HepG2 (cell line): ENCODE measurements around the gene HMCN2. TPM values are rescaled to one million over a fixed set of nuclear protein-coding genes. Genes with fewer than 3 reads are reported as not detected.

ENCODE experiments used
- ATAC-seq: fragments of 200-7000 bp; cut with Tn5 transposase; 3 replicates; pipeline ENCODE4 v1.9.1; 2020; ENCODE audit warnings: mild to moderate bottlenecking, moderate library complexity
- BruUV-seq: library from RNA; stranded (reverse); fragments of 400-500 nt; replicated peaks from 2 replicates; lab custom pipeline; 2021; lab: Mats Ljungman, UMichigan
- CTCF ChIA-PET: fragments of 300-600 bp; formaldehyde crosslinking; extraction: SDS; loops from one replicate; lab custom pipeline; 2021; ENCODE audit warnings: low total read pairs, inconsistent platforms, low intra/inter-chr PET ratio; lab: Yijun Ruan, JAX
- POLR2A ChIA-PET: fragments of 350-600 bp; sonication (Branson Sonifier 250); formaldehyde crosslinking; loops from one replicate; lab custom pipeline; 2020; ENCODE audit warnings: antibody characterized with exemption, inconsistent platforms; lab: Yijun Ruan, JAX
- DNase-seq: peaks from one replicate; pipeline ENCODE4 v3.0.0-alpha.2; 2015; ENCODE audit warnings: low spot score
- FAIRE-seq: peaks from 3 replicates; lab custom pipeline; 2011; peaks lifted over from hg19 to GRCh38; lab: Jason Lieb, UNC
- H2AFZ ChIP-seq: one replicate; pipeline ENCODE4 v1.6.1; 2011; ENCODE audit warnings: low read length, inconsistent platforms
- H3K27ac ChIP-seq: fragments of 300-600 bp; 3 replicates; pipeline ENCODE4 v1.8.0; 2011; ENCODE audit warnings: mixed run types, mild to moderate bottlenecking, mixed read lengths, low read length, inconsistent platforms; ENCODE audit not compliant: insufficient read depth; ENCODE audit errors: extremely low read length
- H3K27me3 ChIP-seq, 2 experiments: fragments of 200-600 bp in 1 of 2; 2 replicates in 1 of 2; 3 replicates in 1 of 2; pipeline versions ENCODE4 v1.6.0 to v1.8.0; 2011; ENCODE audit warnings: low read length in 2 of 2, mild to moderate bottlenecking in 2 of 2, moderate library complexity in 2 of 2, inconsistent platforms in 1 of 2; ENCODE audit not compliant: insufficient read depth in 2 of 2, control insufficient read depth in 1 of 2
- H3K36me3 ChIP-seq, 2 experiments: fragments of 200-600 bp in 1 of 2; replicated peaks in 1 of 2; 2 replicates in 1 of 2; 3 replicates in 1 of 2; pipeline versions ENCODE4 v1.5.1 to v1.8.0; 2011; ENCODE audit warnings: low read length in 2 of 2, inconsistent platforms in 1 of 2; ENCODE audit not compliant: insufficient read depth in 2 of 2, control insufficient read depth in 1 of 2
- H3K4me1 ChIP-seq: 2 replicates; pipeline ENCODE4 v1.5.1; 2012; ENCODE audit warnings: low read length, inconsistent platforms; ENCODE audit not compliant: insufficient read depth
- H3K4me2 ChIP-seq: 2 replicates; pipeline ENCODE4 v1.6.0; 2011; ENCODE audit warnings: low read depth, low read length, inconsistent platforms
- H3K4me3 ChIP-seq, 3 experiments: fragments of 200-600 bp in 1 of 3; sonication (generic), shearing (Covaris generic) in 1 of 3; replicated peaks in 1 of 3; 2 replicates each; pipeline ENCODE4 v1.5.1; 2011 to 2016; ENCODE audit warnings: low read length in 3 of 3, inconsistent platforms in 2 of 3, low read depth in 2 of 3, mild to moderate bottlenecking in 2 of 3, control low read depth in 1 of 3, mixed read lengths in 1 of 3; ENCODE audit not compliant: insufficient read depth in 1 of 3
- H3K79me2 ChIP-seq: one replicate; pipeline ENCODE4 v1.6.1; 2011; ENCODE audit warnings: low read length, inconsistent platforms; ENCODE audit not compliant: insufficient read depth
- H3K9ac ChIP-seq: 2 replicates; pipeline ENCODE4 v1.6.0; 2011; ENCODE audit warnings: mild to moderate bottlenecking, low read depth, low read length, inconsistent platforms; ENCODE audit not compliant: insufficient read depth
- H3K9me3 ChIP-seq: 2 replicates; pipeline ENCODE4 v1.5.1; 2012; ENCODE audit warnings: mild to moderate bottlenecking, low read length
- H4K20me1 ChIP-seq: 2 replicates; pipeline ENCODE4 v1.6.0; 2011; ENCODE audit warnings: inconsistent platforms, mild to moderate bottlenecking, low read length, moderate library complexity; ENCODE audit not compliant: insufficient read depth
- ATRX ChIP-seq: sonication (generic); formaldehyde crosslinking; IDR thresholded peaks from 2 replicates; pipeline ENCODE4 v1.4.0; 2020; ENCODE audit warnings: missing genetic modification reagents, borderline replicate concordance
- CBX5 ChIP-seq: sonication (generic); formaldehyde crosslinking; IDR thresholded peaks from 2 replicates; pipeline ENCODE4 v1.4.0; 2020; ENCODE audit warnings: missing genetic modification reagents, borderline replicate concordance
- FOSL1 ChIP-seq: sonication (generic); formaldehyde crosslinking; IDR thresholded peaks from 2 replicates; pipeline ENCODE4 v1.9.0; 2021; ENCODE audit warnings: missing genetic modification reagents, borderline replicate concordance
- FOXJ3 ChIP-seq: sonication (generic); formaldehyde crosslinking; IDR thresholded peaks from 2 replicates; pipeline ENCODE4 v1.4.0; 2020; ENCODE audit warnings: missing genetic modification reagents, mild to moderate bottlenecking, borderline replicate concordance
- HNF1B ChIP-seq: sonication (generic); formaldehyde crosslinking; IDR thresholded peaks from 2 replicates; pipeline ENCODE4 v1.5.1; 2020; ENCODE audit warnings: mild to moderate bottlenecking, moderate library complexity, missing genetic modification reagents
- KDM4B ChIP-seq: sonication (generic); formaldehyde crosslinking; IDR thresholded peaks from 2 replicates; pipeline ENCODE4 v1.4.0; 2020; ENCODE audit warnings: missing genetic modification reagents
- LRRFIP1 ChIP-seq: sonication (generic); formaldehyde crosslinking; conservative IDR thresholded peaks from 2 replicates; pipeline ENCODE4 v1.4.0; 2020; ENCODE audit warnings: missing genetic modification reagents
- RAD21 ChIP-seq: fragments of 450-650 bp; formaldehyde crosslinking; IDR thresholded peaks from 2 replicates; pipeline ENCODE4 v1.5.0; 2020; ENCODE audit warnings: mild to moderate bottlenecking
- ZNF468 ChIP-seq: sonication (generic); formaldehyde crosslinking; IDR thresholded peaks from 2 replicates; pipeline ENCODE4 v1.8.0; 2022; ENCODE audit warnings: mild to moderate bottlenecking, moderate library complexity, missing genetic modification reagents
- ZNF720 ChIP-seq: sonication (generic); formaldehyde crosslinking; IDR thresholded peaks from 2 replicates; pipeline ENCODE4 v1.4.0; 2020; ENCODE audit warnings: missing genetic modification reagents
- ZSCAN22 ChIP-seq: sonication (generic); formaldehyde crosslinking; IDR thresholded peaks from 2 replicates; pipeline ENCODE4 v1.4.0; 2020; ENCODE audit warnings: mild to moderate bottlenecking, missing genetic modification reagents
- WGBS: methylation state at CpG from one replicate; pipeline ENCODE4 v1.1.6; 2017; ENCODE audit warnings: low lambda C conversion rate; 5-methylcytosine and 5-hydroxymethylcytosine counted together
- in situ Hi-C: cut with HindIII; loops from 2 replicates; pipeline ENCODE4 v1.10.0; 2017; ENCODE audit warnings: low pct_unique_long_range_greater_than_20kb; ENCODE audit not compliant: extremely low pct_ligation_motif_present
- intact Hi-C: fragments of 100-400 bp; cut with micrococcal nuclease; formaldehyde crosslinking; loops from one replicate; pipeline ENCODE4 v1.10.0; 2022; ENCODE audit not compliant: unreplicated experiment
- polyA plus RNA-seq, 8 experiments: library from polyadenylated mRNA; depleted of rRNA in 3 of 8; stranded (reverse) in 7 of 8; unstranded in 1 of 8; fragments of >200 nt; fragmentation: Illumina TruSeq in 4 of 8; extraction: Trizol in 4 of 8; gene quantifications; 2 replicates each; pipeline versions ENCODE4 v1.2.1 to v1.2.3, GENCODE V29; 2011 to 2016; ENCODE audit warnings: low read depth in 4 of 8, missing spikeins in 1 of 8, mixed read lengths in 1 of 8; ENCODE audit not compliant: insufficient read depth in 1 of 8
- total RNA-seq, 5 experiments: library from RNA; depleted of rRNA; stranded (reverse); fragments of >200 nt; fragmentation: Illumina TruSeq; extraction: Trizol; gene quantifications; 2 replicates each; pipeline ENCODE4 v1.2.3, GENCODE V29; 2016; ENCODE audit warnings: low read depth in 1 of 5
- TF ChIP-seq, protein P1 (sequence below): sonication (generic); formaldehyde crosslinking; IDR thresholded peaks from 2 replicates; pipeline ENCODE4 v1.8.1; 2023; ENCODE audit warnings: mild to moderate bottlenecking, missing genetic modification reagents

Gene HMCN2
- total and polyA plus RNA-seq, 2 of the 13 experiments (the other 11 are each of a cell fraction or from before 2014, with no cell fraction given), result 0.09 TPM; not detected in 1

- TF ChIP-seq KDM4B (CRISPR knock-in tag) (no peak), CBX5 (no peak), FOXJ3 (CRISPR knock-in tag) (no peak), FOSL1 (CRISPR knock-in tag) (no peak), ZSCAN22 (CRISPR knock-in tag) (no peak), RAD21 (CRISPR knock-in tag) (no peak), LRRFIP1 (CRISPR knock-in tag) (no peak), ZNF468 (CRISPR knock-in tag) (no peak), HNF1B (CRISPR knock-in tag) (no peak), ATRX (CRISPR knock-in tag) (no peak), ZNF720 (no peak)
- TF ChIP-seq, protein P1, sequence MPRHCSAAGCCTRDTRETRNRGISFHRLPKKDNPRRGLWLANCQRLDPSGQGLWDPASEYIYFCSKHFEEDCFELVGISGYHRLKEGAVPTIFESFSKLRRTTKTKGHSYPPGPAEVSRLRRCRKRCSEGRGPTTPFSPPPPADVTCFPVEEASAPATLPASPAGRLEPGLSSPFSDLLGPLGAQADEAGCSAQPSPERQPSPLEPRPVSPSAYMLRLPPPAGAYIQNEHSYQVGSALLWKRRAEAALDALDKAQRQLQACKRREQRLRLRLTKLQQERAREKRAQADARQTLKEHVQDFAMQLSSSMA (CRISPR knock-in tag), result no peak
- Histone ChIP-seq H4K20me1 (no peaks in the 10 kb centered on the region), H2AFZ (no peak overlapping the region), H3K27me3 (peaks cover 5 to 28% of the 10 kb centered on the region in 2 experiments; a peak in 2 of 5 replicates), H3K9me3 (no peaks in the 10 kb centered on the region), H3K4me3 (no peak overlapping the region), H3K4me1 (no peaks in the 10 kb centered on the region), H3K79me2 (no peaks in the 10 kb centered on the region), H3K4me2 (no peak overlapping the region), H3K27ac (no peak overlapping the region), H3K36me3 (no peaks in the 10 kb centered on the region), H3K9ac (no peak overlapping the region)
- BruUV-seq, result no TSS peak
- intact Hi-C loops, result no loop called here
- in situ Hi-C loops, result no loop called here
- no peak for DNase-seq
- no peak for FAIRE-seq
- ATAC-seq, result no peak
- ChIA-PET CTCF (no interaction called here), POLR2A (no interaction called here)
- WGBS, result 59% methylated on average over 8 of the region's 10 CpGs
Observed at GRCh38 chr9:130406278-130406895, 140.8 kb downstream of the HMCN2 start.
